Keratinocyte (primary cell): ENCODE results near the gene SLC9A7. TPM values are rescaled to one million over a fixed set of nuclear protein-coding genes. Genes with fewer than 3 reads are reported as not detected.

Experiments used
- DNase-seq: peaks from one replicate; pipeline ENCODE4 v3.0.0-alpha.2; 2011; ENCODE audit warnings: low read depth, missing footprints, low spot score
- FAIRE-seq: peaks from 2 replicates; lab custom pipeline; 2011; peaks lifted over from hg19 to GRCh38; lab: Jason Lieb, UNC
- H2AFZ ChIP-seq: 2 replicates; pipeline ENCODE4 v1.6.0; 2012; ENCODE audit warnings: low read length, control low read depth, inconsistent platforms; ENCODE audit not compliant: control insufficient read depth
- H3K27ac ChIP-seq: 2 replicates; pipeline ENCODE4 v1.5.1; 2011; ENCODE audit warnings: low read length; ENCODE audit not compliant: control insufficient read depth, insufficient read depth
- H3K27me3 ChIP-seq: 3 replicates; pipeline ENCODE4 v1.6.0; 2011; ENCODE audit warnings: low read length; ENCODE audit not compliant: control insufficient read depth, insufficient read depth; ENCODE audit errors: extremely low read depth
- H3K36me3 ChIP-seq, 2 experiments: 2 replicates in 1 of 2; 3 replicates in 1 of 2; pipeline ENCODE4 v1.5.1; 2011; ENCODE audit warnings: low read length in 2 of 2, mild to moderate bottlenecking in 1 of 2; ENCODE audit not compliant: control insufficient read depth in 2 of 2, insufficient read depth in 2 of 2; ENCODE audit errors: extremely low read depth in 1 of 2
- H3K4me1 ChIP-seq: 3 replicates; pipeline ENCODE4 v1.5.1; 2011; ENCODE audit warnings: low read length; ENCODE audit not compliant: control insufficient read depth, insufficient read depth; ENCODE audit errors: extremely low read depth
- H3K4me2 ChIP-seq: 3 replicates; pipeline ENCODE4 v1.6.0; 2011; ENCODE audit warnings: low read depth, low read length; ENCODE audit not compliant: control insufficient read depth, insufficient read depth; ENCODE audit errors: extremely low read depth
- H3K4me3 ChIP-seq, 3 experiments: fragments of 200-600 bp in 1 of 3; sonication (generic) in 1 of 3; 2 replicates in 2 of 3; 3 replicates in 1 of 3; pipeline ENCODE4 v1.5.1; 2011 to 2016; ENCODE audit warnings: low read length in 3 of 3, mild to moderate bottlenecking in 3 of 3, control low read depth in 2 of 3, inconsistent platforms in 1 of 3, low read depth in 1 of 3, mixed read lengths in 1 of 3, mixed run types in 1 of 3, moderate library complexity in 1 of 3; ENCODE audit not compliant: control insufficient read depth in 2 of 3, insufficient read depth in 2 of 3; ENCODE audit errors: extremely low read depth in 1 of 3
- H3K79me2 ChIP-seq: 2 replicates; pipeline ENCODE4 v1.6.0; 2012; ENCODE audit warnings: low read length; ENCODE audit not compliant: control insufficient read depth, insufficient read depth
- H3K9ac ChIP-seq: 3 replicates; pipeline ENCODE4 v1.6.0; 2011; ENCODE audit warnings: low read length; ENCODE audit not compliant: control insufficient read depth, insufficient read depth; ENCODE audit errors: extremely low read depth
- H3K9me1 ChIP-seq: 3 replicates; pipeline ENCODE4 v1.6.0; 2011; ENCODE audit warnings: low read length; ENCODE audit not compliant: control insufficient read depth, insufficient read depth; ENCODE audit errors: extremely low read depth
- H3K9me3 ChIP-seq: 2 replicates; pipeline ENCODE4 v1.5.1; 2012; ENCODE audit warnings: low read depth, low read length; ENCODE audit not compliant: control insufficient read depth
- H4K20me1 ChIP-seq: 3 replicates; pipeline ENCODE4 v1.6.0; 2011; ENCODE audit warnings: low read length; ENCODE audit not compliant: control insufficient read depth, insufficient read depth; ENCODE audit errors: extremely low read depth
- CTCF ChIP-seq, 3 experiments: IDR thresholded peaks in 1 of 3; conservative IDR thresholded peaks in 1 of 3; optimal IDR thresholded peaks in 1 of 3; 2 replicates in 2 of 3; 3 replicates in 1 of 3; pipeline versions ENCODE3 to v1.5.1; 2011; ENCODE audit warnings: low read length in 3 of 3, mild to moderate bottlenecking in 3 of 3, moderate library complexity in 2 of 3, control low read depth in 1 of 3, inconsistent platforms in 1 of 3; ENCODE audit not compliant: insufficient read depth in 2 of 3; ENCODE audit errors: extremely low read depth in 1 of 3
- EZH2 ChIP-seq: IDR thresholded peaks from one replicate; pipeline ENCODE4 v1.6.1; 2012; ENCODE audit warnings: inconsistent platforms, mild to moderate bottlenecking, low read length, moderate library complexity
- dilution Hi-C: fragments of 300-500 bp; cut with MboI; formaldehyde crosslinking; loops from one replicate; pipeline ENCODE4 v1.7.0; 2020; ENCODE audit warnings: low sequenced_read_pairs; ENCODE audit not compliant: extremely low pct_ligation_motif_present
- polyA plus RNA-seq, 5 experiments: library from polyadenylated mRNA; depleted of rRNA in 3 of 5; stranded (reverse) in 3 of 5; stranded (forward) in 1 of 5; unstranded in 1 of 5; fragments of >200 nt; gene quantifications; 1 replicate in 1 of 5; 2 replicates in 3 of 5; 3 replicates in 1 of 5; pipeline versions ENCODE4 v1.2.1 to v1.2.3, GENCODE V29; 2011 to 2012; ENCODE audit warnings: missing spikeins in 2 of 5, low read depth in 1 of 5, low replicate concordance in 1 of 5

The SLC9A7 gene
- polyA plus RNA-seq, 1 donor (not counting 4 experiments of a cell fraction or from before 2014, with no cell fraction given): 8.1 TPM

DNA sequence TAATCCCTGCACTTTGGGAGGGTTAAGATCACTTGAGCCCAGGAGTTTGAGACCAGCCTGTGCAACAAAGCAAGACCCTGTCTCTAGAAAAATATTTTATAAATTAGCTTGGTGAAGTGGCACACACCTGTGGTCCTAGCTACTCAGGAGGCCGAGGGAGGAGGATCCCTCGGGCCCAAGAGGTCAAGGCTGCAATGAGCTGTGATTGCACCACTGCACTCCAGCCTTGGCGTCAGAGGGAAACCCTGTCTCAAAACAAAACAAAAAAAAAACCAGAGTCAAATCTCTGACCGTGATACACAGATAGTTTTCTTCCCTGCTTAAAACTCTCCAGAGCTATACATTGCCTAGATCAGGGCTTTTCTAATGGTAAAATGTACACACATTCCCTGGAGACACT lies 131.9 kb downstream of the SLC9A7 start:
- Histone ChIP-seq H3K4me3 (no peak overlapping the region), H3K79me2 (no peaks in the 10 kb centered on the region), H4K20me1 (no peaks in the 10 kb centered on the region), H3K4me1 (no peaks in the 10 kb centered on the region), H3K9ac (no peak overlapping the region), H3K36me3 (no peaks in the 10 kb centered on the region), H3K9me1 (no peaks in the 10 kb centered on the region), H3K9me3 (no peaks in the 10 kb centered on the region), H3K27me3 (no peaks in the 10 kb centered on the region), H3K4me2 (no peak overlapping the region), H2AFZ (no peak overlapping the region), H3K27ac (no peak overlapping the region)
- TF ChIP-seq CTCF (optimal IDR thresholded peaks at IDR 0.05 in 1 of 3, IDR thresholded peaks at IDR 0.05 in 1 of 3, conservative IDR thresholded peaks at IDR 0.05 in 1 of 3; ENCODE audit: extremely low read depth in 1 of 3, insufficient read depth in 2 of 3, low read length in 3 of 3) (no peak), EZH2 (no peak)
- no peak for FAIRE-seq
- dilution Hi-C loops: no loop called here
- DNase-seq: no peak

- Histone ChIP-seq H3K36me3 (no peaks in the 10 kb centered on the region), H3K27me3 (no peaks in the 10 kb centered on the region), H4K20me1 (no peaks in the 10 kb centered on the region), H3K79me2 (no peaks in the 10 kb centered on the region), H3K4me3 (no peak overlapping the region), H3K4me2 (no peak overlapping the region), H3K9ac (no peak overlapping the region), H2AFZ (no peak overlapping the region), H3K9me1 (no peaks in the 10 kb centered on the region), H3K4me1 (no peaks in the 10 kb centered on the region), H3K9me3 (no peaks in the 10 kb centered on the region), H3K27ac (no peak overlapping the region)
- dilution Hi-C loops: no loop called here
- TF ChIP-seq EZH2: no peak
- no peak for TF ChIP-seq CTCF (optimal IDR thresholded peaks at IDR 0.05 in 1 of 3, IDR thresholded peaks at IDR 0.05 in 1 of 3, conservative IDR thresholded peaks at IDR 0.05 in 1 of 3; ENCODE audit: extremely low read depth in 1 of 3, insufficient read depth in 2 of 3, low read length in 3 of 3)
- DNase-seq: no peak
- FAIRE-seq: no peak
Observed at GRCh38 chrX:46626566-46626965, 132.4 kb downstream of the SLC9A7 start.
